Measurements from ENCODE around the gene HOXD10. TPM values are rescaled to one million over a fixed set of nuclear protein-coding genes. Genes with fewer than 3 reads are reported as not detected.

HOXD10 gene
- total RNA-seq, 1 donor from 2014 or later, result not detected

- Histone ChIP-seq H3K27ac (no peak overlapping the region), H3K36me3 (peaks cover 6 to 18% of the 10 kb centered on the region in 2 donors), H3K9me3 (no peaks in the 10 kb centered on the region), H3K4me1 (peaks cover 0 to 8% of the 10 kb centered on the region in 2 donors), H3K4me3 (no peak overlapping the region), H3K27me3 (peaks cover 19% of the 10 kb centered on the region)
- peak in 1 of 2 donors; percentile 25 for DNase-seq (ENCODE audit: low spot score in 2 of 2)
- TF ChIP-seq CTCF (IDR thresholded peaks at IDR 0.05), result no peak
- intact Hi-C loops (cut with DNase I), result no loop called here
These were observed 38.9 kb downstream of the HOXD10 start for GRCh38 chr2:176155356-176156044.

- TF ChIP-seq CTCF (IDR thresholded peaks at IDR 0.05), result no peak
- Histone ChIP-seq H3K36me3 (peaks cover 6 to 18% of the 10 kb centered on the region in 2 donors), H3K4me1 (peaks cover 0 to 8% of the 10 kb centered on the region in 2 donors), H3K9me3 (no peaks in the 10 kb centered on the region), H3K4me3 (no peak overlapping the region), H3K27ac (no peak overlapping the region), H3K27me3 (peaks cover 19% of the 10 kb centered on the region)
- intact Hi-C loops (cut with DNase I), result no loop called here
- peak in 1 of 2 donors; percentile 49 for DNase-seq (ENCODE audit: low spot score in 2 of 2)
These were observed 39.8 kb downstream of the HOXD10 start for GRCh38 chr2:176156301-176156806.

GRCh38 chr2:176156807-176157498 is 40.4 kb downstream of the HOXD10 start, which contains the start of gene HOXD3:
HOXD3 (plus strand) TSS chr2:176157307; CDS start chr2:176169115, 11,808 bp downstream.
- peak in 1 of 2 donors; percentile 44 for DNase-seq (ENCODE audit: low spot score in 2 of 2)
- peaks cover 6 to 18% of the 10 kb centered on the region in 2 donors for H3K36me3 ChIP-seq
- H3K27me3 ChIP-seq, result peaks cover 19% of the 10 kb centered on the region
- no peaks in the 10 kb centered on the region for H3K9me3 ChIP-seq
- H3K27ac ChIP-seq, result no peak within 1 kb of the TSS
- H3K4me1 ChIP-seq, result peaks cover 0 to 8% of the 10 kb centered on the region in 2 donors
- H3K4me3 ChIP-seq, result no peak within 1 kb of the TSS
- TF ChIP-seq CTCF (IDR thresholded peaks at IDR 0.05), result no peak
- intact Hi-C loops (cut with DNase I), result no loop called here

- no peak for TF ChIP-seq CTCF (IDR thresholded peaks at IDR 0.05)
- no peaks in the 10 kb centered on the region for H3K9me3 ChIP-seq
- peaks cover 4 to 15% of the 10 kb centered on the region in 2 donors for H3K36me3 ChIP-seq
- peaks cover 19% of the 10 kb centered on the region for H3K27me3 ChIP-seq
- no peak overlapping the region for H3K27ac ChIP-seq
- H3K4me3 ChIP-seq, result no peak overlapping the region
- DNase-seq (ENCODE audit: low spot score in 2 of 2), result no peak
- intact Hi-C loops (cut with DNase I), result no loop called here
- H3K4me1 ChIP-seq, result peaks cover 0 to 11% of the 10 kb centered on the region in 2 donors
These were observed 41.1 kb downstream of the HOXD10 start for GRCh38 chr2:176157499-176158185.

GRCh38 chr2:176158186-176158591 is 41.6 kb downstream of the HOXD10 start:
- Histone ChIP-seq H3K36me3 (peaks cover 0 to 10% of the 10 kb centered on the region in 2 donors), H3K9me3 (no peaks in the 10 kb centered on the region), H3K27me3 (peaks cover 19% of the 10 kb centered on the region), H3K27ac (no peak overlapping the region), H3K4me3 (no peak overlapping the region), H3K4me1 (peaks cover 0 to 11% of the 10 kb centered on the region in 2 donors)
- intact Hi-C loops (cut with DNase I), result no loop called here
- no peak for TF ChIP-seq CTCF (IDR thresholded peaks at IDR 0.05)
- no peak for DNase-seq (ENCODE audit: low spot score in 2 of 2)

Measured in ascending aorta (tissue), 2 donors.